Adrenal gland (tissue), 5 donors: ENCODE data around the gene LRCH1.

Experiments used
- POLR2A ChIP-seq, 2 donors: fragments of 450-650 bp; IDR thresholded peaks; one replicate each; pipeline ENCODE4 v1.6.1; 2017; ENCODE audit warnings: antibody characterized with exemption in 2 of 2, mild to moderate bottlenecking in 2 of 2, moderate library complexity in 1 of 2
- TF ChIP-seq, protein P1 (sequence below), 6 experiments: fragments of 450-650 bp in 4 of 6; fragments of 200-600 bp in 2 of 6; sonication (generic) in 1 of 6; IDR thresholded peaks; 1 replicate in 5 of 6; 2 replicates in 1 of 6; pipeline versions ENCODE4 v1.5.1 to v1.8.0; 2016 to 2021; ENCODE audit warnings: antibody characterized with exemption in 6 of 6, mild to moderate bottlenecking in 2 of 6, moderate library complexity in 1 of 6
- donor health status: DM: no; HTN: no; CAD: no.

DNA sequence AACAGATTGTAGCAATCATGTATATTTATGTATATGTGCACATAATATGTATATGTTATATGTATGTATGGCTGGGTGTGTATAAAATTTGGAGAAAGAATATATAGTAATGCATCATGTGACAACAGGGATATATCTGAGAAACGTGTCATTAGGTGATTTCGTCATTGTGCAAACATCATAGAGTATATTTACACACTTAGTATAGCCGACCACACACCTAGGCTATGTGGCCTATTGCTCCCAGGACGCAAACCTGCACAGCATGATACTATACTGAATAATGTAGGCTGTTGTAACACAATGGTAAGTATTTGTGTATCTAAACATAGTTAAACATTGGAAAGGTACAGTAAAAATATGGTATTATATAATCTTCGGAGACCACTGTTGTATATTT is 200.2 kb downstream of the LRCH1 start:
- TF ChIP-seq, protein P1, sequence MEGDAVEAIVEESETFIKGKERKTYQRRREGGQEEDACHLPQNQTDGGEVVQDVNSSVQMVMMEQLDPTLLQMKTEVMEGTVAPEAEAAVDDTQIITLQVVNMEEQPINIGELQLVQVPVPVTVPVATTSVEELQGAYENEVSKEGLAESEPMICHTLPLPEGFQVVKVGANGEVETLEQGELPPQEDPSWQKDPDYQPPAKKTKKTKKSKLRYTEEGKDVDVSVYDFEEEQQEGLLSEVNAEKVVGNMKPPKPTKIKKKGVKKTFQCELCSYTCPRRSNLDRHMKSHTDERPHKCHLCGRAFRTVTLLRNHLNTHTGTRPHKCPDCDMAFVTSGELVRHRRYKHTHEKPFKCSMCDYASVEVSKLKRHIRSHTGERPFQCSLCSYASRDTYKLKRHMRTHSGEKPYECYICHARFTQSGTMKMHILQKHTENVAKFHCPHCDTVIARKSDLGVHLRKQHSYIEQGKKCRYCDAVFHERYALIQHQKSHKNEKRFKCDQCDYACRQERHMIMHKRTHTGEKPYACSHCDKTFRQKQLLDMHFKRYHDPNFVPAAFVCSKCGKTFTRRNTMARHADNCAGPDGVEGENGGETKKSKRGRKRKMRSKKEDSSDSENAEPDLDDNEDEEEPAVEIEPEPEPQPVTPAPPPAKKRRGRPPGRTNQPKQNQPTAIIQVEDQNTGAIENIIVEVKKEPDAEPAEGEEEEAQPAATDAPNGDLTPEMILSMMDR (IDR thresholded peaks at IDR 0.05): no peak
- TF ChIP-seq POLR2A (IDR thresholded peaks at IDR 0.05): no peak
